Natural killer cell (primary cell): Measurements from ENCODE around the gene ARHGAP24. TPM values are rescaled to one million over a fixed set of nuclear protein-coding genes. Genes with fewer than 3 reads are reported as not detected.
A peak's percentile ranks its signal among the peaks of the same experiment; 100 is the strongest.

Source experiments
- ATAC-seq, 3 donors: fragments of 150-1000 bp in 2 of 3; fragments of 200-7000 bp in 1 of 3; cut with Tn5 transposase; 1 replicate in 1 of 3; 2 replicates in 2 of 3; pipeline ENCODE4 v1.10.0; 2021; ENCODE audit warnings: mild to moderate bottlenecking in 2 of 3, moderate library complexity in 2 of 3
- DNase-seq, 2 donors: peaks; one replicate each; pipeline versions ENCODE4 v3.0.0 to v3.0.0-alpha.2; 2013 to 2021; ENCODE audit warnings: mixed read lengths in 1 of 2
- H3K27ac ChIP-seq: one replicate; pipeline ENCODE4 v1.5.1; 2013; ENCODE audit warnings: mild to moderate bottlenecking, low read length
- H3K27me3 ChIP-seq: one replicate; pipeline ENCODE4 v1.6.1; 2013; ENCODE audit warnings: low read length; ENCODE audit not compliant: control insufficient read depth, insufficient read depth
- H3K36me3 ChIP-seq: one replicate; pipeline ENCODE4 v1.6.1; 2013; ENCODE audit warnings: low read length; ENCODE audit not compliant: control insufficient read depth, insufficient read depth
- H3K4me1 ChIP-seq: one replicate; pipeline ENCODE4 v1.6.1; 2013; ENCODE audit warnings: low read length; ENCODE audit not compliant: control insufficient read depth, insufficient read depth
- H3K4me3 ChIP-seq: one replicate; pipeline ENCODE4 v1.5.1; 2013; ENCODE audit warnings: low read length
- H3K9me3 ChIP-seq: one replicate; pipeline ENCODE4 v1.6.1; 2013; ENCODE audit warnings: low read length; ENCODE audit not compliant: control insufficient read depth, insufficient read depth
- H3K27ac Mint-ChIP-seq, 2 donors: one replicate each; pipeline ENCODE4 v1.8.0; 2022; ENCODE audit warnings: mild to moderate bottlenecking in 2 of 2, mixed read lengths in 2 of 2, moderate library complexity in 1 of 2
- H3K27me3 Mint-ChIP-seq, 2 donors: one replicate each; pipeline ENCODE4 v1.8.0; 2022; ENCODE audit warnings: low read depth in 2 of 2, mixed read lengths in 2 of 2
- H3K36me3 Mint-ChIP-seq: one replicate; pipeline ENCODE4 v1.8.0; 2022; ENCODE audit warnings: mixed read lengths
- H3K4me1 Mint-ChIP-seq, 2 donors: one replicate each; pipeline ENCODE4 v1.8.0; 2022; ENCODE audit warnings: mixed read lengths in 2 of 2
- H3K4me3 Mint-ChIP-seq: one replicate; pipeline ENCODE4 v1.8.0; 2022; ENCODE audit warnings: mild to moderate bottlenecking, moderate library complexity, mixed read lengths
- H3K9me3 Mint-ChIP-seq, 2 donors: one replicate each; pipeline ENCODE4 v1.8.0; 2022; ENCODE audit warnings: mixed read lengths in 2 of 2
- CTCF ChIP-seq: fragments of 200-600 bp; IDR thresholded peaks from one replicate; pipeline ENCODE4 v1.8.0; 2022; ENCODE audit warnings: antibody characterized with exemption
- WGBS: methylation state at CpG from one replicate; pipeline ENCODE4 v1.1.7; 2013; ENCODE audit warnings: missing lambda C conversion rate; ENCODE audit not compliant: insufficient coverage; 5-methylcytosine and 5-hydroxymethylcytosine counted together
- intact Hi-C: fragments of 100-400 bp; cut with micrococcal nuclease; formaldehyde crosslinking; loops from one replicate; pipeline ENCODE4 v1.14.2; 2022
- total RNA-seq, 4 donors: library from RNA; stranded (reverse); fragments of 120-200 nt in 1 of 4; gene quantifications; one replicate each; pipeline versions ENCODE4 v1.2.3 to v1.2.4, GENCODE V29; 2013 to 2022

The ARHGAP24 gene
- total RNA-seq, 3 donors from 2014 or later (not counting 1 experiment from before 2014, with no cell fraction given) = 1.7 to 3.6 (median 1.7) TPM

GRCh38 chr4:85703096-85703495, 228.1 kb downstream of the ARHGAP24 start:
- H3K9me3 Mint-ChIP-seq = peaks cover 12% of the 10 kb centered on the region in 2 donors
- WGBS = no CpG with 5 or more reads among the region's 3 CpGs
- peak overlapping the region; percentile 40 for H3K27ac ChIP-seq
- H3K27me3 Mint-ChIP-seq = no peaks in the 10 kb centered on the region
- no peak for TF ChIP-seq CTCF
- ATAC-seq (no peak), DNase-seq (no peak)
- no peak overlapping the region for H3K27ac Mint-ChIP-seq
- intact Hi-C loops = no loop called here
- peaks cover 7% of the 10 kb centered on the region for H3K36me3 Mint-ChIP-seq
- no peak overlapping the region for H3K4me3 ChIP-seq
- H3K27me3 ChIP-seq = no peaks in the 10 kb centered on the region
- no peaks in the 10 kb centered on the region for H3K4me1 ChIP-seq
- no peaks in the 10 kb centered on the region for H3K9me3 ChIP-seq
- H3K4me1 Mint-ChIP-seq = no peaks in the 10 kb centered on the region
- no peaks in the 10 kb centered on the region for H3K36me3 ChIP-seq
- no peak overlapping the region for H3K4me3 Mint-ChIP-seq

GRCh38 chr4:85707611-85708010, 232.7 kb downstream of the ARHGAP24 start:
- no peak overlapping the region for H3K4me3 ChIP-seq
- no peaks in the 10 kb centered on the region for H3K4me1 ChIP-seq
- ATAC-seq (no peak), DNase-seq (no peak)
- TF ChIP-seq CTCF = no peak
- no peaks in the 10 kb centered on the region for H3K36me3 ChIP-seq
- H3K27me3 Mint-ChIP-seq = no peaks in the 10 kb centered on the region
- H3K4me1 Mint-ChIP-seq = no peaks in the 10 kb centered on the region
- peaks cover 7 to 12% of the 10 kb centered on the region in 2 donors for H3K9me3 Mint-ChIP-seq
- intact Hi-C loops = no loop called here
- peaks cover 7% of the 10 kb centered on the region for H3K36me3 Mint-ChIP-seq
- 20% methylated on average over 5 of the region's 5 CpGs for WGBS
- H3K27me3 ChIP-seq = no peaks in the 10 kb centered on the region
- H3K27ac Mint-ChIP-seq = no peak overlapping the region
- H3K9me3 ChIP-seq = no peaks in the 10 kb centered on the region
- no peak overlapping the region for H3K4me3 Mint-ChIP-seq
- H3K27ac ChIP-seq = peak overlapping the region; percentile 22

- intact Hi-C loops = no loop called here
- H3K27ac ChIP-seq = no peak overlapping the region
Observed at GRCh38 chr4:85708468-85708867, 233.5 kb downstream of the ARHGAP24 start.

More at GRCh38 chr4:85708468-85708867, 233.5 kb downstream of the ARHGAP24 start:
- no peaks in the 10 kb centered on the region for H3K4me1 ChIP-seq
- DNase-seq (no peak), ATAC-seq (no peak)
- H3K4me1 Mint-ChIP-seq = no peaks in the 10 kb centered on the region
- TF ChIP-seq CTCF = no peak
- no peak overlapping the region for H3K27ac Mint-ChIP-seq
- 66% methylated on average over 5 of the region's 5 CpGs for WGBS
- no peaks in the 10 kb centered on the region for H3K36me3 ChIP-seq
- H3K27me3 ChIP-seq = no peaks in the 10 kb centered on the region
- no peaks in the 10 kb centered on the region for H3K27me3 Mint-ChIP-seq
- peaks cover 7 to 9% of the 10 kb centered on the region in 2 donors for H3K9me3 Mint-ChIP-seq
- no peak overlapping the region for H3K4me3 ChIP-seq
- no peak overlapping the region for H3K4me3 Mint-ChIP-seq
- H3K9me3 ChIP-seq = no peaks in the 10 kb centered on the region
- peaks cover 7% of the 10 kb centered on the region for H3K36me3 Mint-ChIP-seq
